ENCODE measurements around the gene LINC00305. TPM values are rescaled to one million over a fixed set of nuclear protein-coding genes. Genes with fewer than 3 reads are reported as not detected.

The LINC00305 gene
- total and polyA plus RNA-seq, 2 of the 13 experiments (the other 11 are each of a cell fraction or from before 2014, with no cell fraction given): not detected

DNA sequence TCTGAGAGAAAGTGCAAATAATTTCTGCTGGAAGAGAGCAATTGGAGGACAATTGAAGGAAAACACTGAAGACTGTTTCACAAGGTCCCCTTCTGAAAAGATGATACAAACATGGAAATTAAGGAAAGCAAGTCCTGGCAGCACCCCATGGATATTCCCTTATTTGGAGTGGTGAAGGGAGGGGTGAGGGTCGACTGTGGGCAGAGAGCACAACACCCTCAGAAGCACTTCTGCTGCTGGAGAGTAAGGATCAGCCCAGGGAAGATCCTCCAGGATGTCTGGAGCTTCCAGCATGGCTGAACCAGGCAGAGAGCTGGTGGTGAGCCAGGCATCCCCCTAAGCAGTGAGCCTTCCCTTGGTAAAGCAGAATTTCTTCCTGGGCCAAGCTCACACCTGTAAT lies 54.7 kb downstream of the LINC00305 start (continued):
- TF ChIP-seq NR2C2 (CRISPR knock-in tag; IDR thresholded peaks at IDR 0.05; ENCODE audit: borderline replicate concordance) (no peak), ZNF788 (CRISPR knock-in tag; IDR thresholded peaks at IDR 0.05; ENCODE audit: borderline replicate concordance) (no peak), HOXA5 (CRISPR knock-in tag; IDR thresholded peaks at IDR 0.05) (no peak)

DNA sequence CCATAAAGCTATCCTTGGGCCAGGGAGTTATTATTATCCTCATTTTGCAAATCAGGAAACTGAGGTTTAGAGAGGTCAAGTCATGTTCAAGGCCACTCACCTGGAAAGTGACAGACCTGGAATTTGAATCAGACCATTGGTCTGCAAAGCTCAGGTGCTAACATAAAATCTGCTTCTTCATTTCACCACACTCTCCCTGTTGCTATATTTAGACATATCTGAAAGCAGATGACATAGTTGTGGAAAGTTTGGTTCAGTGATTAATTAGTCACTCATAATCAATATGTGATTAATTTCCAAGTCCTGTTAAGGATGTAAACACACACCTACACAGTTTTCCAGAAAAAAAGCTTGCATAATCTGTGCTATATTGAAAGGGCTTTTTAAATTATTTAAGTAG lies 57.4 kb downstream of the LINC00305 start:
- in situ Hi-C loops (cut with HindIII; ENCODE audit: extremely low pct_ligation_motif_present, low pct_unique_long_range_greater_than_20kb): no loop called here
- no peaks in the 10 kb centered on the region for H3K4me1 ChIP-seq (ENCODE audit: insufficient read depth, low read length)
- ChIA-PET CTCF (ENCODE audit: low intra/inter-chr PET ratio, low total read pairs) (no interaction called here), POLR2A (no interaction called here)
- H3K9ac ChIP-seq (ENCODE audit: insufficient read depth, low read depth, low read length): no peak overlapping the region
- H3K9me3 ChIP-seq (ENCODE audit: low read length): no peaks in the 10 kb centered on the region
- no peaks in the 10 kb centered on the region for H3K79me2 ChIP-seq (ENCODE audit: insufficient read depth, low read length)
- no peaks in the 10 kb centered on the region for H3K36me3 ChIP-seq (replicated peaks in 1 of 2; ENCODE audit: control insufficient read depth in 1 of 2, insufficient read depth in 2 of 2, low read length in 2 of 2)
- no peak overlapping the region for H2AFZ ChIP-seq (ENCODE audit: low read length)
- FAIRE-seq: no peak
- H3K27ac ChIP-seq (ENCODE audit: extremely low read length, insufficient read depth, low read length): no peak overlapping the region
- no TSS peak for BruUV-seq (replicated peaks)
- no peaks in the 10 kb centered on the region for H4K20me1 ChIP-seq (ENCODE audit: insufficient read depth, low read length)
- TF ChIP-seq SMARCC2 (IDR thresholded peaks at IDR 0.05) (no peak), NONO (IDR thresholded peaks at IDR 0.05) (no peak), NONO (CRISPR knock-in tag; conservative IDR thresholded peaks at IDR 0.05) (no peak), SIX4 (CRISPR knock-in tag; IDR thresholded peaks at IDR 0.05) (no peak), ARNT2 (CRISPR knock-in tag; IDR thresholded peaks at IDR 0.05; ENCODE audit: low read depth) (no peak), ZFX (CRISPR knock-in tag; IDR thresholded peaks at IDR 0.05; ENCODE audit: low read depth) (no peak), ZNF431 (CRISPR knock-in tag; IDR thresholded peaks at IDR 0.05; ENCODE audit: borderline replicate concordance, low read depth) (no peak)
- DNase-seq (ENCODE audit: low spot score): no peak
- H3K27me3 ChIP-seq (ENCODE audit: control insufficient read depth in 1 of 2, insufficient read depth in 2 of 2, low read length in 2 of 2): no peaks in the 10 kb centered on the region
- H3K4me2 ChIP-seq (ENCODE audit: low read depth, low read length): no peak overlapping the region
- no peak for ATAC-seq
- intact Hi-C loops (cut with micrococcal nuclease; ENCODE audit: unreplicated experiment): no loop called here
- no peak overlapping the region for H3K4me3 ChIP-seq (replicated peaks in 1 of 3; ENCODE audit: insufficient read depth in 1 of 3, low read depth in 2 of 3, low read length in 3 of 3)
